ENCODE data around the gene EFNA3.

- TF ChIP-seq CTCF (IDR thresholded peaks at IDR 0.05), result no peak
- no peak for TF ChIP-seq POLR2A (IDR thresholded peaks at IDR 0.05)
Observed at GRCh38 chr1:155053531-155054105, 25.0 kb upstream of the EFNA3 start.
